ENCODE data around the gene ATP7A. TPM values are rescaled to one million over a fixed set of nuclear protein-coding genes. Genes with fewer than 3 reads are reported as not detected.
A peak's percentile ranks its signal among the peaks of the same experiment; 100 is the strongest.

The ATP7A gene
- polyA plus RNA-seq, 1 donor = 7.3 TPM

GRCh38 chrX:77945910-77946545 lies 35.5 kb downstream of the ATP7A start:
- DNase-seq = no peak

- DNase-seq = no peak
These were observed 36.1 kb downstream of the ATP7A start for GRCh38 chrX:77946571-77946970.

DNA sequence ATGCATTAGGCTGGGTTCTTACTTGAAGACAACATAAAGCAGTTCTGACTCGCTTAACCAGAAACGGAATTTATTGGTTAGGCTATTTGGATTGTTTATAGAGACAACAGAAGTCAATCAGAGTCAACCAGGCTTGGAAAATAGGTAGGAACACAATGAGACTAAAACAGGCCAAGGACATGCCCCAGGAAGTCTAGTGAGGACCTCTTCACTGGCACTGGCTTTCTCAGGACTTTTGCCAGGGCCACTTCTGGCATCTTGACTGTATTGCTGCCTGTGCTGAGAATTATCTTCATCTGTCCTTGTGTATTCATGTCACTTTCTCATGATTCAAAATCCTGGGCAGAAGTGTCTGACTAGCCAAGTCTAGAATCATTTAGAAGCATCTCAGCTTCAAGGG lies 39.3 kb downstream of the ATP7A start:
- DNase-seq = no peak

- no peak for DNase-seq
These were observed 41.7 kb downstream of the ATP7A start for GRCh38 chrX:77952173-77952572.

- DNase-seq = no peak
These were observed 42.8 kb downstream of the ATP7A start for GRCh38 chrX:77953302-77953701.

- no peak for DNase-seq
These were observed 43.2 kb downstream of the ATP7A start for GRCh38 chrX:77953708-77954107.

DNA sequence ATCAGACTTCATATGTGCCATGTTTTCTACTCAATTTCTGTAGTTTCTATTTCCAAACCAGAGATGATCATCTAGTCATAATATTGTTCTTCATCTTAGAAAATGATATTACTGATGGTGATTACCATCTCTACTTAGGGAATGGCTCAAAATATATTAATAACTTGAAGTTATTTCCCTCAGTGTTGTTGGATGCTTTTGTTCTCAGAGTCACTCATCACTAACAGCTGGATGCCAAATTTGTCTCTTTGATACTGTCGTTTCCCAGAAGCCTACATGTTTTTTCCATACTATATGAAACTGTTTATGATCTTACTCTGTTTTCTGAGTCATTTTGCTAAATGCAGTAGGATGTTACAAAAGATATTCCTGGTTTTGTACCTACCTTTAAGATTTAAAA lies 50.1 kb downstream of the ATP7A start:
- no peak for DNase-seq

- DNase-seq = no peak
These were observed 50.6 kb downstream of the ATP7A start for GRCh38 chrX:77961063-77961462.

DNA sequence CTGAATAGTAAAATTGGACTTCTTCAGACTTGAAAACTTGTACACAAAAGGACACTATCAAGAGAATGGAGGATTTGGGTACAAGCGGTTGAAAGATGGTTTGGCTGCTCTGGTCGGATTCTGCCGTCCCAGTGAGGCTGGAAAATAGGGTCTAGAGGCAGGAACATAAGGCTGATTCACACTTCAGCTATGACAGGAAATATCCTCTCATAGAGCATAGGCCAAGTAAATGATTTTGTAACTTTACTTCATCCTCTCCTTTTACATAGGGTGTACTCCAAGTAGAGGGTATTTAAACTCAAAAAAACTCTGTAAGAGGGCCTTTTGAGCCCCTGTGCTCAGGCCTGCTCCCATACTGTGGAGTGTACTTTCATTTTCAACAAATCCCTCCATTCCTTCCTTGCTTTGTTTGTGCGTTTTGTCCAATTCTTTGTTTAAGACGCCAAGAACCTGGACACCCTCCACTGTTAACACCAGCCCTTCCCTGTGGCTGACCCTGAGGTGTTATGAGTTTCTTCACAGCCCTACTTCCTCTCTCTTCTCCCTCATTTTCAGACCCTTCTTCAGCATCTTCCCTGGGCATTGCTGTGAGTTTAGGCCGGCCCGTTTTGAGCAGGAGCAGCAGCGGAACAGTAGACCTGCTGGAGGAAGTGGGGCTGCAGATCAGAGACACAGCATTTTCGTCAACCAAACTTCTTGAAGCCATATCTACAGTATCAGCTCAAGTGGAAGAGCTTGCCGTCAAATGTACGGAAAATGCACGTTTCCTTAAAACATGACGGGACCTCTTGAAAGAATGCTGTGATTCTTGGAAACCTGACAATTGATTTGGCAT lies 51.8 kb downstream of the ATP7A start:
- no peak for DNase-seq

GRCh38 chrX:77966361-77966760 lies 55.9 kb downstream of the ATP7A start:
- DNase-seq = no peak

DNA sequence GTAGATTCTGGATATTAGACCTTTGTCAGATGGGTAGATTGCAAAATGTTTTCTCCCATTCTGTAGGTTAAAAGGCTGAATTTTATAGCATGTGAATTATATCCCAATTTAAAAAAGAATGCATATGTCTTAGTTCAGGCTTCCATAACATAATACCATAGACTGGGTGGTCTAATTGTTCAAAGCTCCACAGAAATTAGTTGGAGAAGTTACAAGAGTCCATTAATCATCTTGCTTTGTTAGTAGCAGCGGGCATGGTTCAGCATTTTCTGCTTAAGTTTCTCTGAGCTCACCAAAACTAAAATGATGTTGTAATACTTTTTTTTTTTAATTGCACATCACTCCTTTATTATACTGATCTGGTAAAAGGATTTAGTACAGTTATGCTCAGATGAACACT lies 57.1 kb downstream of the ATP7A start:
- DNase-seq = no peak

- DNase-seq = no peak
These were observed 59.0 kb downstream of the ATP7A start, which contains the start of gene PGAM4 for GRCh38 chrX:77969538-77969937. Gene PGAM4 (minus strand): TSS chrX:77969638. CDS start chrX:77969638, 0 bp downstream.

GRCh38 chrX:77975755-77976154 lies 65.3 kb downstream of the ATP7A start:
- DNase-seq = no peak

DNA sequence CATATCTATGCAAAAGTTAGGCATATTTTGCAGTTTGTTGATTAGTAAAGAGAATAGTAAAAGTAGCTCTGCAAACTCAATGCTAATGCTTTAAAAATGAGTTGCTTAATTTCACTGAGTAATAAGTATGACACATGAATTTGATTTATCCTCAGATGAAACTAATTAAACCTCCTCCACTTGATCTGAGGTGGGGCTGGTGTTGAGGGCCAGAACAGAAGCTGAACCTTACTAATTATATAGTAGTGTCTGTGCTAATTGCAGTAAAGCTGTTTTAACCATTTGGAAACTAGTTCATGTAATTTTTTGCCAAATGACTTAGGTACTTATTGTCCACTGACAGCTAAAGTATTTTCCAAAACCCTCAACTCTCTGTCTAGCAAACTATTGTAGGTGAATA lies 66.6 kb downstream of the ATP7A start:
- DNase-seq = no peak

DNA sequence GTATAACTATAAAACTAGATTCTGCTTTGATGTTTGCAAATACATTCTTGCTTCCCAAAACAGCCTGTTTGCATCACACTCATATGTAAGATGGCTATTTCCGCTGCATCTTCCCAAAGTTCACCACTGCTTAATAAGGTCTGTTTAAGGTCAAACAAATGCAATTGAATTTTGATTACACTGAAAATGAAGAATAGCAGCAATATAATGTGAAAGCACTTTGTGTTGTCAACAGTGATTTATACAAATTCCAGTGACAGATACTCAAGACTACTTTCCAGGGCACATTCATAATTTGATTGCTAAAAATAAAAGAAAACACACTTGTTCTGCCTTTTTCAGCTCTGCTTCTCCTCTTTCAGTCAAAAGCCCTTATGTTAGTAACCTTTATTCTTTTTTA lies 67.0 kb downstream of the ATP7A start:
- DNase-seq = no peak

DNA sequence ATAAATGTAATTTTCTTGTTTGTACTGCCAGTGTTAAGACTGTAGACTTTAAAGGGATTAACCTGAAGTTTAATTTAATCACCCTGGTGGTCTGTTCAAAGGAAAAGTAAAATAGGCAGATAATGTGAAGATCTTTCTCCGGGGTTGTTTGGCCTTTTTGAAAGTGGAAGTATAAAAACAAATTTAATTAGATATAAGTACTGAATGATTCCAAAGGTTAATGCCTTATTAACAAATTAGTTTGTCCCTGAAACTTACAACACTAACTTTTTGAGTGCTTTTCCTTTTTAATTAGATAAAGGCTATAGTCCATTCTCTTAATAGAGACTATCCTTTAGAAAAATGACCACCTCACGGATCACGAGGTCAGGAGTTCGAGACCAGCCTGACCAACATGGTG lies 69.4 kb downstream of the ATP7A start:
- no peak for DNase-seq

DNA sequence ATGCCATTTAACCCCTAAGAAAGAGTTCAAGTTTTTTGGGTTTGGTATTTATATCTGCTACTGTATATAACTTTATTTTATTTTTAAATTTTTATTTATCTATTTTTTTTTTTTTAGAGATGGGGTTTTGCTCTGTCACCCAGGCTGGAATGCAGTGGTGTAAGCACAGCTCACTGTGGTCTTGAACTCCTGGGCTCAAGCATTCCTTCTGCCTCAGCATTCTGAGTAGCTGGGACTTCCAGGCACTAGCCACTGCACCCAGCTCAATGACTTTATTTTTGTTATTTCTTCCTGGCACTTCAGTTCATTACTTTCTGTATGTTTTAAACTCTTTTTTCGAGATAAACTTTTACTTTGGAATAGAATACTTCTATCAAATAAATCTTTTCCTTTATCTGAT lies 101.4 kb downstream of the ATP7A start:
- DNase-seq = no peak

- no peak for DNase-seq
These were observed 109.3 kb downstream of the ATP7A start for GRCh38 chrX:78019586-78020483.

- DNase-seq = no peak
These were observed 114.0 kb downstream of the ATP7A start for GRCh38 chrX:78024349-78025059.

- no peak for DNase-seq
These were observed 117.3 kb downstream of the ATP7A start for GRCh38 chrX:78027798-78028197.

- DNase-seq = peak; percentile 2
These were observed 119.2 kb downstream of the ATP7A start for GRCh38 chrX:78029663-78030062.

DNA sequence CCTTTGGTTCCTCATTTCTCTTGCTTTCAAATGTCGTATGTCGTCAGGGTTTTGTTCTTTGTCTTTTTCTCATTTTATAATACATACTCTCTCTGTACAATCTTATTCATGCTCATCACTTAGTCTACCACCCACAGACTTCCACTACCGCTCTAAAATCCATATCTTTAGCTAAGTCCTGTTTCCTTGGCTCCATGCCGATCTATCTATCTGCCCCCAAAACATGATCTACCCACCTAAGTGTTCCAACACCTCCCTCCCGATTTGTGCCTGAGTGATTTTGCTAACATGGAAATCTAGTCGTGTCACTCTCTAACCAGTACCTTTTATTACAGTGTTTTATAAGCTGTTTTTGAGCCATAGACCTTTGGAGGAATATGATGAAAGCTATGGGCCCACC lies 124.6 kb downstream of the ATP7A start:
- no peak for DNase-seq

Data from hindlimb muscle (tissue), 1 donor.